Aorta (tissue), 5 donors: ENCODE data around the gene RBM23. TPM values are rescaled to one million over a fixed set of nuclear protein-coding genes. Genes with fewer than 3 reads are reported as not detected.
A peak's percentile ranks its signal among the peaks of the same experiment; 100 is the strongest.

Source experiments
- ATAC-seq: fragments of 200-7000 bp; cut with Tn5 transposase; one replicate; pipeline ENCODE4 v1.9.1; 2022; ENCODE audit warnings: moderate library complexity; ENCODE audit not compliant: low FRiP score
- DNase-seq, 2 donors: peaks; one replicate each; pipeline ENCODE4 v3.0.0-alpha.2; 2020
- H3K27ac ChIP-seq, 2 donors: one replicate each; pipeline ENCODE4 v1.5.1; 2013; ENCODE audit warnings: low read length in 2 of 2, mild to moderate bottlenecking in 2 of 2, moderate library complexity in 2 of 2, control low read depth in 1 of 2, inconsistent platforms in 1 of 2, low read depth in 1 of 2
- H3K27me3 ChIP-seq, 2 donors: one replicate each; pipeline ENCODE4 v1.6.1; 2013; ENCODE audit warnings: control low read depth in 1 of 2, low read length in 1 of 2, mild to moderate bottlenecking in 1 of 2, moderate library complexity in 1 of 2; ENCODE audit not compliant: insufficient read depth in 2 of 2, control insufficient read depth in 1 of 2
- H3K36me3 ChIP-seq, 2 donors: one replicate each; pipeline ENCODE4 v1.6.1; 2013; ENCODE audit warnings: control low read depth in 1 of 2, low read length in 1 of 2, mild to moderate bottlenecking in 1 of 2; ENCODE audit not compliant: insufficient read depth in 2 of 2, control insufficient read depth in 1 of 2
- H3K4me1 ChIP-seq, 2 donors: one replicate each; pipeline ENCODE4 v1.6.1; 2013; ENCODE audit warnings: low read length in 2 of 2, control low read depth in 1 of 2, mild to moderate bottlenecking in 1 of 2, moderate library complexity in 1 of 2; ENCODE audit not compliant: insufficient read depth in 2 of 2, control insufficient read depth in 1 of 2
- H3K4me3 ChIP-seq, 2 donors: one replicate each; pipeline ENCODE4 v1.5.1; 2013; ENCODE audit warnings: low read length in 2 of 2, control low read depth in 1 of 2, mild to moderate bottlenecking in 1 of 2
- H3K9me3 ChIP-seq: one replicate; pipeline ENCODE4 v1.6.1; 2013; ENCODE audit warnings: mild to moderate bottlenecking, low read length; ENCODE audit not compliant: control insufficient read depth
- WGBS, 2 donors: extraction: QIAGEN DNeasy Blood & Tissue Kit; methylation state at CpG; one replicate each; pipeline ENCODE4 v1.1.7; 2013; 5-methylcytosine and 5-hydroxymethylcytosine counted together
- intact Hi-C, 2 donors: fragments of 100-400 bp; cut with DNase I; formaldehyde crosslinking; loops; one replicate each; pipeline versions ENCODE4 v1.14.2 to v1.15.0; 2022
- polyA plus RNA-seq, 2 donors: library from polyadenylated mRNA; stranded (reverse); fragments of 200-250 nt; gene quantifications; one replicate each; pipeline ENCODE4 v1.2.3, GENCODE V29; 2013
- total RNA-seq, 2 donors: library from RNA; stranded (reverse); fragmentation: NEBNext Ultra II Directional; extraction: Animal tissue kit (Norgen Biotek cat#: 25700); gene quantifications; one replicate each; pipeline ENCODE4 v1.2.1, GENCODE V29; 2021
- donor health status: healthy with polysubstance abuse.
- donor health status: Bipolar disorder and iron deficiency.
- donor health status: DM: no; HTN: no; CAD: no.
- donor health status: DM: no; HTN: no; CAD: no.
- donor health status: DM: yes; HTN: yes; CAD: no.

The RBM23 gene
- total and polyA plus RNA-seq, 4 donors, result 19.9 to 72.6 (median 59.9) TPM

- peaks cover 9 to 11% of the 10 kb centered on the region in 2 donors for H3K36me3 ChIP-seq
- H3K4me3 ChIP-seq, result no peak overlapping the region
- no peaks in the 10 kb centered on the region for H3K4me1 ChIP-seq
- DNase-seq (peak in 1 of 2 donors; percentile 13), ATAC-seq (no peak)
- WGBS, 2 donors, result 85 to 87% methylated on average over 3 of the region's 3 CpGs
- H3K9me3 ChIP-seq, result no peaks in the 10 kb centered on the region
- no peaks in the 10 kb centered on the region for H3K27me3 ChIP-seq
- intact Hi-C loops, result loop anchor here in 1 of 2 donors (10.0 kb wide), 1 partner anchor 73 kb away; the partner anchor contains the start of gene MMP14
- H3K27ac ChIP-seq, result no peak overlapping the region
Measured at GRCh38 chr14:22907429-22907828, 11.5 kb downstream of the RBM23 start.

DNA sequence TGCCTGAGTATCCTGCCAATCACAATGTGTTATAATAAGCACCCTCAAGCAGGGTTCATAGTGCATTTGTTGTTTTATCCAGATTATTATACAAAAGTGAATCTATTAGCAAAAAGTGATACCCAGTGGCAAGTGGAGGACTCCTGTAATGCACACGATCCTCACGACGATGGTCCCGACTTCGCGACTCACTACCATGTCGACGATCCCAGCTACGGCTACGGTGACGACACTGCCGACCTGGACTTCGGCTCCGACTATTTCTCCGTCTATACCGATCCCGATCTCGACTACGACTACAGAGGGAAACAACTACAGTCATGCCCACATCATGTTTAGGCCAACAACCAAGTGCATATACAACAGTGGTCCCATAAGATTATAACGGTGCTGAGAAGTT lies 12.9 kb downstream of the RBM23 start:
- ATAC-seq (no peak), DNase-seq (peak in 1 of 2 donors; percentile 60)
- Histone ChIP-seq H3K27ac (no peak overlapping the region), H3K9me3 (no peaks in the 10 kb centered on the region), H3K4me3 (no peak overlapping the region), H3K4me1 (no peaks in the 10 kb centered on the region), H3K36me3 (peaks cover 13 to 17% of the 10 kb centered on the region in 2 donors), H3K27me3 (no peaks in the 10 kb centered on the region)
- 95% methylated on average over 20 of the region's 20 CpGs for WGBS, 2 donors
- intact Hi-C loops, result loop anchor here in 1 of 2 donors (10.0 kb wide), 1 partner anchor 71 kb away; the partner anchor contains the start of gene MMP14

GRCh38 chr14:22905627-22906026 lies 13.3 kb downstream of the RBM23 start:
- Histone ChIP-seq H3K4me3 (no peak overlapping the region), H3K36me3 (peaks cover 15 to 19% of the 10 kb centered on the region in 2 donors), H3K9me3 (no peaks in the 10 kb centered on the region), H3K27ac (no peak overlapping the region), H3K4me1 (no peaks in the 10 kb centered on the region), H3K27me3 (no peaks in the 10 kb centered on the region)
- 87% methylated on average over 4 of the region's 4 CpGs for WGBS, 2 donors
- intact Hi-C loops, result loop anchor here in 1 of 2 donors (10.0 kb wide), 1 partner anchor 71 kb away; the partner anchor contains the start of gene MMP14
- ATAC-seq (no peak), DNase-seq (peak in 1 of 2 donors; percentile 10)

- WGBS, 2 donors, result 76 to 82% methylated on average over 2 of the region's 2 CpGs
- no peaks in the 10 kb centered on the region for H3K4me1 ChIP-seq
- peaks cover 13 to 19% of the 10 kb centered on the region in 2 donors for H3K36me3 ChIP-seq
- no peak overlapping the region for H3K4me3 ChIP-seq
- no peak for DNase-seq
- intact Hi-C loops, result loop anchor here in 1 of 2 donors (5.0 to 10.0 kb wide), 3 partner anchors 69 to 511 kb away; partner anchors contain the start of gene MMP14
- no peaks in the 10 kb centered on the region for H3K27me3 ChIP-seq
- no peak overlapping the region for H3K27ac ChIP-seq
- no peak for ATAC-seq
- H3K9me3 ChIP-seq, result no peaks in the 10 kb centered on the region
Measured at GRCh38 chr14:22903742-22904087, 15.2 kb downstream of the RBM23 start.

- WGBS, 2 donors, result 85 to 90% methylated on average over 7 of the region's 7 CpGs
- Histone ChIP-seq H3K36me3 (peaks cover 13 to 19% of the 10 kb centered on the region in 2 donors), H3K27ac (no peak overlapping the region), H3K27me3 (no peaks in the 10 kb centered on the region), H3K4me1 (no peaks in the 10 kb centered on the region), H3K9me3 (no peaks in the 10 kb centered on the region), H3K4me3 (no peak overlapping the region)
- intact Hi-C loops, result loop anchor here in 1 of 2 donors (5.0 to 10.0 kb wide), 3 partner anchors 67 to 509 kb away; partner anchors contain the start of gene MMP14
- ATAC-seq (no peak), DNase-seq (peak in 1 of 2 donors; percentile 50)
Measured at GRCh38 chr14:22901799-22902198, 17.1 kb downstream of the RBM23 start.

- Histone ChIP-seq H3K4me3 (no peak overlapping the region), H3K9me3 (no peaks in the 10 kb centered on the region), H3K27ac (peak overlapping the region in 1 of 2 donors; percentile 34), H3K4me1 (no peaks in the 10 kb centered on the region), H3K36me3 (peaks cover 12 to 19% of the 10 kb centered on the region in 2 donors), H3K27me3 (no peaks in the 10 kb centered on the region)
- ATAC-seq (peak; percentile 75), DNase-seq (peak in 1 of 2 donors; percentile 31)
- 28% methylated on average over 3 of the region's 3 CpGs for WGBS, 2 donors
- intact Hi-C loops, result loop anchor here in 1 of 2 donors (5.0 to 10.0 kb wide), 3 partner anchors 65 to 508 kb away; partner anchors contain the start of gene MMP14
Measured at GRCh38 chr14:22900081-22900799, 18.7 kb downstream of the RBM23 start.

- Histone ChIP-seq H3K4me3 (no peak overlapping the region), H3K27ac (no peak overlapping the region), H3K9me3 (no peaks in the 10 kb centered on the region), H3K36me3 (peaks cover 6 to 10% of the 10 kb centered on the region in 2 donors), H3K27me3 (no peaks in the 10 kb centered on the region), H3K4me1 (no peaks in the 10 kb centered on the region)
- ATAC-seq (no peak), DNase-seq (peak in 1 of 2 donors; percentile 51)
- intact Hi-C loops, result no loop called here
- 47 to 48% methylated on average over 8 of the region's 8 CpGs for WGBS, 2 donors
Measured at GRCh38 chr14:22898302-22899090, 20.5 kb downstream of the RBM23 start.

DNA sequence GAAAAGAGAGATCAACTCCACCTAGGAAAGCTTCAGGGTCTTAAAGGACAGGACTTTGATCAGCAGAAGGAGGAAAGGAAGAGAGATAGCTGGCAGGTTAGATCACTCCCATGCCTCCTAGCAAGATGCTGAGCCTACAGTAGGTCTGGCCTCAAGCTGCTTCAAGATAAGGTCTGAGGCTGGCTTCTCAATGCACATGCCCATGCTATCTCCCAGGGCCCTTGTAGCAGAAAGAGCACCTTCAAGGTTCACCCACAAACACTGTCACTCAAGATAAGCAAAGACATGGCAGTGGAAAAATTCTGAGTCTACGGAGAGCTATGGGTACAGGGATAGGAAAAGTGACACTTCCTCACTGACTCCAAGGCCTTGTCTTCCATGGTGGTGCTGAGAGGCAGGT lies 21.6 kb downstream of the RBM23 start:
- Histone ChIP-seq H3K27me3 (no peaks in the 10 kb centered on the region), H3K4me1 (no peaks in the 10 kb centered on the region), H3K27ac (no peak overlapping the region), H3K9me3 (no peaks in the 10 kb centered on the region), H3K36me3 (peaks cover 6 to 9% of the 10 kb centered on the region in 2 donors), H3K4me3 (no peak overlapping the region)
- ATAC-seq (no peak), DNase-seq (no peak)
- WGBS, 2 donors, result 88 to 92% methylated on average over 1 of the region's 1 CpG
- intact Hi-C loops, result no loop called here
